Lung (tissue), 12 donors: ENCODE results near the gene RBM4. TPM values are rescaled to one million over a fixed set of nuclear protein-coding genes. Genes with fewer than 3 reads are reported as not detected.

Source experiments
- ATAC-seq: fragments of 200-7000 bp; cut with Tn5 transposase; one replicate; pipeline ENCODE4 v1.9.1; 2020; ENCODE audit warnings: moderate number of reproducible peaks; ENCODE audit not compliant: insufficient read depth, low FRiP score
- DNase-seq, 3 donors: peaks; one replicate each; pipeline ENCODE4 v3.0.0-alpha.2; 2013 to 2017
- H3K27ac ChIP-seq, 2 donors: one replicate each; pipeline ENCODE4 v1.5.1; 2013; ENCODE audit warnings: mild to moderate bottlenecking in 2 of 2, moderate library complexity in 2 of 2, control low read depth in 1 of 2, inconsistent platforms in 1 of 2, low read depth in 1 of 2, low read length in 1 of 2
- H3K27me3 ChIP-seq, 3 donors: one replicate each; pipeline ENCODE4 v1.5.1; 2013; ENCODE audit warnings: low read length in 2 of 3; ENCODE audit not compliant: control insufficient read depth in 3 of 3, insufficient read depth in 3 of 3
- H3K36me3 ChIP-seq, 4 donors: one replicate each; pipeline ENCODE4 v1.5.1; 2013; ENCODE audit warnings: low read length in 4 of 4, mild to moderate bottlenecking in 1 of 4, moderate library complexity in 1 of 4; ENCODE audit not compliant: control insufficient read depth in 4 of 4, insufficient read depth in 4 of 4
- H3K4me1 ChIP-seq, 5 donors: one replicate each; pipeline ENCODE4 v1.5.1; 2013; ENCODE audit warnings: low read length in 5 of 5, mild to moderate bottlenecking in 2 of 5, moderate library complexity in 1 of 5; ENCODE audit not compliant: control insufficient read depth in 5 of 5, insufficient read depth in 5 of 5
- H3K4me3 ChIP-seq: one replicate; pipeline ENCODE4 v1.5.1; 2013; ENCODE audit warnings: mild to moderate bottlenecking, control low read depth, moderate library complexity
- H3K9ac ChIP-seq, 2 donors: one replicate each; pipeline ENCODE4 v1.5.1; 2013; ENCODE audit warnings: low read length in 2 of 2, control low read depth in 1 of 2; ENCODE audit not compliant: insufficient read depth in 1 of 2
- H3K9me3 ChIP-seq, 4 donors: one replicate each; pipeline ENCODE4 v1.5.1; 2013; ENCODE audit warnings: low read length in 3 of 4, mild to moderate bottlenecking in 1 of 4, moderate library complexity in 1 of 4; ENCODE audit not compliant: control insufficient read depth in 4 of 4, insufficient read depth in 3 of 4
- WGBS, 2 donors: extraction: QIAGEN DNeasy Blood & Tissue Kit; methylation state at CpG; one replicate each; pipeline ENCODE4 v1.1.7; 2013; 5-methylcytosine and 5-hydroxymethylcytosine counted together
- polyA plus RNA-seq, 2 donors: library from polyadenylated mRNA; stranded (reverse); fragments of 200-250 nt; gene quantifications; one replicate each; pipeline ENCODE4 v1.2.1, GENCODE V29; 2013
- total RNA-seq, 2 donors: library from RNA; depleted of rRNA in 1 of 2; stranded (reverse); fragments of >200 nt in 1 of 2; gene quantifications; one replicate each; pipeline ENCODE4 v1.2.1, GENCODE V29; 2014 to 2021
- TF ChIP-seq, protein P1 (sequence below): IDR thresholded peaks from 2 replicates; pipeline ENCODE4 v1.5.1; 2012; ENCODE audit warnings: mild to moderate bottlenecking; ENCODE audit errors: control extremely low read depth, extremely low read depth
- donor health status: control.
- donor health status: control.
- donor health status: Bipolar disorder and iron deficiency.
- donor health status: healthy.
- donor health status: DM: yes; HTN: yes; CAD: no.

Gene RBM4
- total and polyA plus RNA-seq, 4 donors = 77.2 to 153 (median 101) TPM

DNA sequence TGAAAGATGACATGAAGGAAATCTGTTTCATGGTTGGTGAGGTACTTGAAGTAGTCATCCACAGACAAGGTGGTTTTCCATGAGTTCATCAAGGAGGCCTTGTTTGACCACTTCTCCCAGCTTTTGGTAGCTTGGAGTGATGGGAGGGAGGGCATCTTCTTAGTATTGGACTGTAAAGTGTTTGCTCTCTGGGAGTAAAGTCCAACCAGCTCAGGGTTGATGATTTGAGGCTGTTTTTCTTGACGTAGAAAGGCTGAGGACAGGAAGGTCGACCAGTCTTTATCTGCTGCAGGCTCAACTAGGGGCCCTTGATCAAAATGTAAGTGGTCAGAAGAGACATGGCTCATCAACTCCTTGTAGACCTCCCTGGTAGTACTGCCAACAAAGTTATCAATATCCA lies 47.3 kb upstream of the RBM4 start:
- H3K9me3 ChIP-seq = no peaks in the 10 kb centered on the region
- DNase-seq (no peak), ATAC-seq (no peak)
- 90 to 97% methylated on average over 2 of the region's 2 CpGs for WGBS, 2 donors
- no peak overlapping the region for H3K9ac ChIP-seq
- no peaks in the 10 kb centered on the region for H3K36me3 ChIP-seq
- no peaks in the 10 kb centered on the region for H3K27me3 ChIP-seq
- H3K4me1 ChIP-seq = peaks cover 0 to 30% (median 15%) of the 10 kb centered on the region in 5 donors
- no peak overlapping the region for H3K4me3 ChIP-seq
- no peak overlapping the region for H3K27ac ChIP-seq
- TF ChIP-seq, protein P1, sequence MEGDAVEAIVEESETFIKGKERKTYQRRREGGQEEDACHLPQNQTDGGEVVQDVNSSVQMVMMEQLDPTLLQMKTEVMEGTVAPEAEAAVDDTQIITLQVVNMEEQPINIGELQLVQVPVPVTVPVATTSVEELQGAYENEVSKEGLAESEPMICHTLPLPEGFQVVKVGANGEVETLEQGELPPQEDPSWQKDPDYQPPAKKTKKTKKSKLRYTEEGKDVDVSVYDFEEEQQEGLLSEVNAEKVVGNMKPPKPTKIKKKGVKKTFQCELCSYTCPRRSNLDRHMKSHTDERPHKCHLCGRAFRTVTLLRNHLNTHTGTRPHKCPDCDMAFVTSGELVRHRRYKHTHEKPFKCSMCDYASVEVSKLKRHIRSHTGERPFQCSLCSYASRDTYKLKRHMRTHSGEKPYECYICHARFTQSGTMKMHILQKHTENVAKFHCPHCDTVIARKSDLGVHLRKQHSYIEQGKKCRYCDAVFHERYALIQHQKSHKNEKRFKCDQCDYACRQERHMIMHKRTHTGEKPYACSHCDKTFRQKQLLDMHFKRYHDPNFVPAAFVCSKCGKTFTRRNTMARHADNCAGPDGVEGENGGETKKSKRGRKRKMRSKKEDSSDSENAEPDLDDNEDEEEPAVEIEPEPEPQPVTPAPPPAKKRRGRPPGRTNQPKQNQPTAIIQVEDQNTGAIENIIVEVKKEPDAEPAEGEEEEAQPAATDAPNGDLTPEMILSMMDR = no peak

GRCh38 chr11:66592457-66593302 lies 45.8 kb upstream of the RBM4 start, which contains the start of the genes CCDC87 and CCS:
CCDC87 (minus strand) TSS chr11:66593063; CDS start chr11:66593015, 48 bp downstream.
CCS (plus strand) TSS chr11:66593185; CDS start chr11:66593262, 77 bp downstream.
- Histone ChIP-seq H3K27ac (peak within 1 kb of the TSS; percentile 71 to 91), H3K27me3 (no peaks in the 10 kb centered on the region), H3K9me3 (no peaks in the 10 kb centered on the region), H3K9ac (peak within 1 kb of the TSS; percentile 88 to 96), H3K4me1 (peaks cover 0 to 30% (median 15%) of the 10 kb centered on the region in 5 donors), H3K4me3 (peak within 1 kb of the TSS; percentile 95), H3K36me3 (peaks cover 0 to 2% (median 0%) of the 10 kb centered on the region in 4 donors)
- ATAC-seq (peak; percentile 94), DNase-seq (peak; percentile 97)
- WGBS, 2 donors = 17 to 18% methylated on average over 68 of the region's 68 CpGs
- TF ChIP-seq, protein P1 = peak; percentile 40

GRCh38 chr11:66593303-66593635 lies 45.2 kb upstream of the RBM4 start:
- TF ChIP-seq, protein P1 = no peak
- H3K4me3 ChIP-seq = peak overlapping the region; percentile 95
- no peaks in the 10 kb centered on the region for H3K9me3 ChIP-seq
- 5 to 6% methylated on average over 12 of the region's 12 CpGs for WGBS, 2 donors
- ATAC-seq (no peak), DNase-seq (no peak)
- H3K27ac ChIP-seq = peak overlapping the region; percentile 71 to 91
- peaks cover 0 to 30% (median 15%) of the 10 kb centered on the region in 5 donors for H3K4me1 ChIP-seq
- H3K9ac ChIP-seq = peak overlapping the region; percentile 88 to 96
- no peaks in the 10 kb centered on the region for H3K27me3 ChIP-seq
- H3K36me3 ChIP-seq = peaks cover 0 to 2% (median 0%) of the 10 kb centered on the region in 4 donors
